H1 (cell line): ENCODE measurements around the gene ADPGK. TPM values are rescaled to one million over a fixed set of nuclear protein-coding genes. Genes with fewer than 3 reads are reported as not detected.

Source experiments
- CTCF ChIA-PET: fragments of 300-600 bp; sonication (Branson Sonifier 250); formaldehyde crosslinking; loops from one replicate; lab custom pipeline; 2021; ENCODE audit not compliant: partially characterized antibody; lab: Charles Lee
- POLR2A ChIA-PET: fragments of 300-600 bp; sonication (Branson Sonifier 250); formaldehyde crosslinking; loops from one replicate; lab custom pipeline; 2021; ENCODE audit warnings: inconsistent platforms; ENCODE audit not compliant: partially characterized antibody; lab: Charles Lee
- DNase-seq, 2 experiments: peaks; one replicate each; pipeline versions ENCODE4 v3.0.0 to v3.0.0-alpha.2; 2010 to 2022; ENCODE audit warnings: low spot score in 2 of 2, low read depth in 1 of 2, mixed read lengths in 1 of 2
- FAIRE-seq: peaks from 2 replicates; lab custom pipeline; 2011; peaks lifted over from hg19 to GRCh38; lab: Jason Lieb, UNC
- H2AFZ ChIP-seq: 2 replicates; pipeline ENCODE4 v1.8.1; 2012; ENCODE audit warnings: low read length, inconsistent platforms
- H2AK5ac ChIP-seq: 2 replicates; pipeline ENCODE4 v1.6.1; 2013; ENCODE audit warnings: low read depth, low read length
- H2BK120ac ChIP-seq: replicated peaks from 2 replicates; pipeline ENCODE3; 2013; ENCODE audit warnings: low read depth, low read length, inconsistent platforms
- H2BK12ac ChIP-seq: 2 replicates; pipeline ENCODE4 v1.6.1; 2013; ENCODE audit warnings: low read depth, low read length
- H2BK15ac ChIP-seq: 2 replicates; pipeline ENCODE4 v1.6.1; 2013; ENCODE audit warnings: low read length
- H2BK20ac ChIP-seq: 2 replicates; pipeline ENCODE4 v1.6.1; 2013; ENCODE audit warnings: low read length
- H2BK5ac ChIP-seq: 2 replicates; pipeline ENCODE4 v1.6.1; 2013; ENCODE audit warnings: low read depth, low read length
- H3K14ac ChIP-seq: 2 replicates; pipeline ENCODE4 v1.6.1; 2013; ENCODE audit warnings: inconsistent platforms; ENCODE audit not compliant: insufficient read length
- H3K18ac ChIP-seq: 2 replicates; pipeline ENCODE4 v1.6.1; 2013; ENCODE audit warnings: low read length; ENCODE audit errors: extremely low read depth
- H3K23ac ChIP-seq: 2 replicates; pipeline ENCODE4 v1.6.1; 2013; ENCODE audit warnings: inconsistent platforms; ENCODE audit not compliant: insufficient read length
- H3K23me2 ChIP-seq: 2 replicates; pipeline ENCODE4 v1.6.1; 2013; ENCODE audit warnings: low read depth, low read length
- H3K27ac ChIP-seq: 2 replicates; pipeline ENCODE4 v1.6.1; 2011; ENCODE audit warnings: low read depth, low read length, inconsistent platforms
- H3K27me3 ChIP-seq, 4 experiments: replicated peaks in 1 of 4; 1 replicate in 1 of 4; 2 replicates in 3 of 4; pipeline versions ENCODE4 v1.6.1 to v1.8.1; 2011 to 2013; ENCODE audit warnings: low read length in 3 of 4, mild to moderate bottlenecking in 3 of 4, inconsistent platforms in 2 of 4, mixed read lengths in 2 of 4, moderate library complexity in 1 of 4; ENCODE audit not compliant: control insufficient read depth in 3 of 4, insufficient read depth in 3 of 4; ENCODE audit errors: extremely low read depth in 1 of 4
- H3K36me3 ChIP-seq, 4 experiments: 2 replicates each; pipeline versions ENCODE4 v1.6.1 to v1.8.1; 2011 to 2013; ENCODE audit warnings: mild to moderate bottlenecking in 4 of 4, low read length in 3 of 4, moderate library complexity in 2 of 4, control low read depth in 1 of 4, inconsistent platforms in 1 of 4; ENCODE audit not compliant: insufficient read depth in 4 of 4, control insufficient read depth in 2 of 4
- H3K4ac ChIP-seq: replicated peaks from 2 replicates; pipeline ENCODE3; 2013; ENCODE audit warnings: low read length, low read depth, mixed read lengths, inconsistent platforms; ENCODE audit not compliant: insufficient read length
- H3K4me1 ChIP-seq, 4 experiments: replicated peaks in 1 of 4; 1 replicate in 1 of 4; 2 replicates in 3 of 4; pipeline versions ENCODE4 v1.6.1 to v1.8.1; 2011 to 2013; ENCODE audit warnings: low read length in 3 of 4, inconsistent platforms in 2 of 4, mixed read lengths in 1 of 4; ENCODE audit not compliant: insufficient read depth in 4 of 4, control insufficient read depth in 3 of 4
- H3K4me2 ChIP-seq, 2 experiments: 2 replicates each; pipeline versions ENCODE4 v1.6.1 to v1.8.1; 2011 to 2013; ENCODE audit warnings: low read depth in 2 of 2, low read length in 2 of 2, control low read depth in 1 of 2, inconsistent platforms in 1 of 2, mild to moderate bottlenecking in 1 of 2; ENCODE audit not compliant: insufficient read depth in 1 of 2
- H3K4me3 ChIP-seq, 4 experiments: fragments of 200-600, 300-600 bp in 1 of 4; sonication (generic), shearing (Covaris generic), sonication (Bioruptor Twin) in 1 of 4; 2 replicates each; pipeline versions ENCODE4 v1.5.1 to v1.8.1; 2011 to 2016; ENCODE audit warnings: low read length in 4 of 4, low read depth in 3 of 4, control low read depth in 2 of 4, inconsistent platforms in 2 of 4, mild to moderate bottlenecking in 2 of 4, mixed read lengths in 1 of 4, moderate library complexity in 1 of 4; ENCODE audit not compliant: insufficient read depth in 2 of 4; ENCODE audit errors: extremely low read depth in 1 of 4
- H3K56ac ChIP-seq: replicated peaks from 2 replicates; pipeline ENCODE3; 2013; ENCODE audit warnings: low read depth, mild to moderate bottlenecking, mixed read lengths, low read length, inconsistent platforms; ENCODE audit not compliant: insufficient read length
- H3K79me1 ChIP-seq: 2 replicates; pipeline ENCODE4 v1.6.1; 2013; ENCODE audit warnings: low read depth, low read length, control low read depth
- H3K79me2 ChIP-seq, 2 experiments: 2 replicates each; pipeline versions ENCODE4 v1.6.1 to v1.8.1; 2012 to 2013; ENCODE audit warnings: low read length in 2 of 2, mild to moderate bottlenecking in 2 of 2, inconsistent platforms in 1 of 2; ENCODE audit not compliant: insufficient read depth in 2 of 2, control insufficient read depth in 1 of 2
- H3K9ac ChIP-seq, 4 experiments: replicated peaks in 1 of 4; 1 replicate in 1 of 4; 2 replicates in 3 of 4; pipeline versions ENCODE4 v1.6.1 to v1.8.1; 2011 to 2013; ENCODE audit warnings: low read depth in 3 of 4, low read length in 3 of 4, control low read depth in 2 of 4, mild to moderate bottlenecking in 2 of 4, moderate library complexity in 2 of 4, inconsistent platforms in 1 of 4; ENCODE audit errors: extremely low read depth in 1 of 4
- H3K9me3 ChIP-seq, 2 experiments: 2 replicates each; pipeline versions ENCODE4 v1.6.1 to v1.8.1; 2012 to 2013; ENCODE audit warnings: mild to moderate bottlenecking in 2 of 2, moderate library complexity in 2 of 2, control low read depth in 1 of 2, inconsistent platforms in 1 of 2, low read depth in 1 of 2, low read length in 1 of 2, mixed read lengths in 1 of 2; ENCODE audit not compliant: insufficient read depth in 2 of 2
- H4K20me1 ChIP-seq, 2 experiments: replicated peaks in 1 of 2; 2 replicates each; pipeline versions ENCODE3 to v1.8.1; 2011 to 2013; ENCODE audit warnings: inconsistent platforms in 2 of 2, low read length in 2 of 2, mild to moderate bottlenecking in 1 of 2; ENCODE audit not compliant: insufficient read depth in 2 of 2, control insufficient read depth in 1 of 2
- H4K5ac ChIP-seq: 2 replicates; pipeline ENCODE4 v1.6.1; 2013; ENCODE audit warnings: low read length, low read depth, mixed read lengths, inconsistent platforms; ENCODE audit not compliant: insufficient read length
- H4K8ac ChIP-seq: 2 replicates; pipeline ENCODE4 v1.8.0; 2013; ENCODE audit warnings: mild to moderate bottlenecking, moderate library complexity, low read length, inconsistent platforms; ENCODE audit not compliant: insufficient read depth; ENCODE audit errors: extremely low read depth
- H4K91ac ChIP-seq: replicated peaks from 2 replicates; pipeline ENCODE3; 2013; ENCODE audit warnings: low read length, mixed read lengths, inconsistent platforms; ENCODE audit not compliant: insufficient read length
- POLR2A ChIP-seq, 2 experiments: IDR thresholded peaks; 1 replicate in 1 of 2; 2 replicates in 1 of 2; pipeline ENCODE4 v1.6.1; 2011; ENCODE audit warnings: low read depth in 2 of 2, low read length in 2 of 2, mild to moderate bottlenecking in 2 of 2; ENCODE audit errors: control extremely low read depth in 1 of 2
- RAD21 ChIP-seq, 2 experiments: IDR thresholded peaks in 1 of 2; conservative IDR thresholded peaks in 1 of 2; 2 replicates each; pipeline ENCODE4 v1.6.1; 2011; ENCODE audit warnings: low read depth in 2 of 2, low read length in 2 of 2, improper control_type of control experiment in 1 of 2, inconsistent platforms in 1 of 2, mild to moderate bottlenecking in 1 of 2, moderate library complexity in 1 of 2
- RBBP5 ChIP-seq: IDR thresholded peaks from 2 replicates; pipeline ENCODE4 v1.7.1; 2012; ENCODE audit warnings: low read depth, mild to moderate bottlenecking, inconsistent platforms, low read length, moderate library complexity, borderline replicate concordance
- RXRA ChIP-seq: IDR thresholded peaks from 2 replicates; pipeline ENCODE4 v1.6.1; 2011; ENCODE audit warnings: low read depth, mild to moderate bottlenecking, low read length, moderate library complexity; ENCODE audit not compliant: insufficient read depth
- SRF ChIP-seq: IDR thresholded peaks from 2 replicates; pipeline ENCODE4 v1.6.1; 2011; ENCODE audit warnings: mild to moderate bottlenecking, low read depth, low read length, moderate library complexity
- TAF1 ChIP-seq: IDR thresholded peaks from 2 replicates; pipeline ENCODE4 v1.6.1; 2011; ENCODE audit warnings: mild to moderate bottlenecking, low read depth, low read length
- WGBS, 2 experiments: shearing (Covaris generic) in 1 of 2; methylation state at CpG; one replicate each; pipeline versions ENCODE4 v1.1.6 to v1.1.7; 2013 to 2015; ENCODE audit warnings: low lambda C conversion rate in 2 of 2, mixed read lengths in 2 of 2, inconsistent platforms in 1 of 2, low coverage in 1 of 2, missing lambda C conversion rate in 1 of 2; ENCODE audit not compliant: insufficient replicate concordance in 2 of 2, insufficient coverage in 1 of 2, insufficient read length in 1 of 2; ENCODE audit errors: extremely low coverage in 1 of 2, missing lambda C conversion rate in 1 of 2; 5-methylcytosine and 5-hydroxymethylcytosine counted together
- polyA plus RNA-seq, 7 experiments: library from polyadenylated mRNA; depleted of rRNA in 3 of 7; stranded (reverse) in 5 of 7; unstranded in 2 of 7; fragments of >200 nt in 5 of 7; fragments of 200-250 nt in 2 of 7; gene quantifications; 1 replicate in 5 of 7; 2 replicates in 1 of 7; 4 replicates in 1 of 7; pipeline versions ENCODE4 v1.2.1 to v1.2.3, GENCODE V29; 2011 to 2013; ENCODE audit warnings: missing spikeins in 2 of 7, mixed read lengths in 2 of 7
- total RNA-seq: library from RNA; stranded (reverse); fragmentation: NEBNext Ultra II Directional; extraction: Animal tissue kit (Norgen Biotek cat#: 25700); gene quantifications from 2 replicates; pipeline ENCODE4 v1.2.1, GENCODE V29; 2021

Gene ADPGK
- total and polyA plus RNA-seq, 2 of the 8 experiments (the other 6 are each of a cell fraction or from before 2014, with no cell fraction given) = 32.2 to 38.2 TPM

GRCh38 chr15:72824112-72824511 is 40.6 kb upstream of the ADPGK start:
- CTCF ChIA-PET = interaction anchor here (1.3 kb wide), 1 partner anchor 10 kb away, joined by 4 read pairs; no protein-coding TSS in a partner anchor
- Histone ChIP-seq H4K5ac (no peak overlapping the region), H3K18ac (no peak overlapping the region), H3K79me2 (no peaks in the 10 kb centered on the region), H3K9me3 (no peaks in the 10 kb centered on the region), H3K23ac (no peak overlapping the region), H2BK15ac (no peak overlapping the region), H3K36me3 (no peaks in the 10 kb centered on the region; a peak in 1 of 8 replicates), H4K91ac (no peak overlapping the region), H3K4me2 (no peak overlapping the region), H3K14ac (no peak overlapping the region), H3K23me2 (no peaks in the 10 kb centered on the region), H2BK120ac (no peak overlapping the region), H3K56ac (no peak overlapping the region), H3K9ac (no peak overlapping the region), H3K4ac (no peak overlapping the region), H3K79me1 (no peaks in the 10 kb centered on the region), H2AK5ac (no peak overlapping the region), H3K4me1 (peaks cover 0 to 8% (median 5%) of the 10 kb centered on the region in 4 experiments; a peak in 5 of 7 replicates), H3K27ac (no peak overlapping the region), H2BK12ac (no peak overlapping the region), H4K8ac (no peak overlapping the region), H2AFZ (no peak overlapping the region), H2BK20ac (no peak overlapping the region), H3K27me3 (no peaks in the 10 kb centered on the region), H2BK5ac (no peak overlapping the region; the same call in 1 of the 2 replicates), H3K4me3 (no peak overlapping the region), H4K20me1 (peaks cover 0 to 3% of the 10 kb centered on the region in 2 experiments)
- WGBS, 2 experiments = 89% methylated on average over 14 of the region's 14 CpGs; no CpG with 5 or more reads in 1 of the 2 experiments
- FAIRE-seq (no peak), DNase-seq (no peak)
- POLR2A ChIA-PET = no interaction called here
- TF ChIP-seq SRF (no peak), TAF1 (no peak), POLR2A (IDR thresholded peaks at IDR 0.05; ENCODE audit: control extremely low read depth in 1 of 2, low read depth in 2 of 2, low read length in 2 of 2) (no peak), RBBP5 (no peak), RAD21 (IDR thresholded peaks at IDR 0.05 in 1 of 2, conservative IDR thresholded peaks at IDR 0.05 in 1 of 2; ENCODE audit: low read depth in 2 of 2, low read length in 2 of 2) (no peak), RXRA (no peak)
